CD14-positive monocyte (primary cell): Measurements from ENCODE around the gene UBE4A. TPM values are rescaled to one million over a fixed set of nuclear protein-coding genes. Genes with fewer than 3 reads are reported as not detected.

Experiments
- DNase-seq, 3 donors: peaks; one replicate each; pipeline ENCODE4 v3.0.0-alpha.2; 2011 to 2022
- H2AFZ ChIP-seq: 2 replicates; pipeline ENCODE4 v1.6.0; 2012; ENCODE audit warnings: mild to moderate bottlenecking, low read depth, low read length, inconsistent platforms; ENCODE audit not compliant: insufficient read depth, poor library complexity, severe bottlenecking
- H3K27ac ChIP-seq, 2 donors: 1 replicate in 1 of 2; 2 replicates in 1 of 2; pipeline ENCODE4 v1.5.1; 2012 to 2013; ENCODE audit warnings: low read length in 2 of 2, control low read depth in 1 of 2, inconsistent platforms in 1 of 2, low read depth in 1 of 2, mild to moderate bottlenecking in 1 of 2
- H3K27me3 ChIP-seq, 2 donors: one replicate each; pipeline versions ENCODE4 v1.6.0 to v1.6.1; 2011 to 2013; ENCODE audit warnings: low read length in 2 of 2; ENCODE audit not compliant: control insufficient read depth in 2 of 2, insufficient read depth in 2 of 2
- H3K36me3 ChIP-seq, 2 donors: replicated peaks in 1 of 2; 1 replicate in 1 of 2; 2 replicates in 1 of 2; pipeline versions ENCODE4 v1.5.1 to v1.6.1; 2012 to 2013; ENCODE audit warnings: low read length in 2 of 2, control low read depth in 1 of 2, inconsistent platforms in 1 of 2, mild to moderate bottlenecking in 1 of 2; ENCODE audit not compliant: insufficient read depth in 2 of 2, control insufficient read depth in 1 of 2
- H3K4me1 ChIP-seq, 2 donors: 1 replicate in 1 of 2; 2 replicates in 1 of 2; pipeline versions ENCODE4 v1.5.1 to v1.6.1; 2012 to 2013; ENCODE audit warnings: low read length in 2 of 2, control low read depth in 1 of 2, inconsistent platforms in 1 of 2, mild to moderate bottlenecking in 1 of 2, moderate library complexity in 1 of 2; ENCODE audit not compliant: insufficient read depth in 2 of 2, control insufficient read depth in 1 of 2
- H3K4me2 ChIP-seq: replicated peaks from 2 replicates; pipeline ENCODE3; 2012; ENCODE audit warnings: low read length, moderate library complexity, mild to moderate bottlenecking; ENCODE audit not compliant: poor library complexity, severe bottlenecking; ENCODE audit errors: extremely low read depth
- H3K4me3 ChIP-seq, 3 experiments: fragments of 200-600 bp in 1 of 3; sonication (generic) in 1 of 3; replicated peaks in 1 of 3; 1 replicate in 2 of 3; 2 replicates in 1 of 3; pipeline ENCODE4 v1.5.1; 2011 to 2013; ENCODE audit warnings: low read length in 3 of 3, mild to moderate bottlenecking in 3 of 3, control low read depth in 2 of 3, low read depth in 2 of 3, inconsistent platforms in 1 of 3, moderate library complexity in 1 of 3
- H3K79me2 ChIP-seq: 2 replicates; pipeline ENCODE4 v1.6.0; 2012; ENCODE audit warnings: mild to moderate bottlenecking, control low read depth, inconsistent platforms, low read length, moderate library complexity; ENCODE audit not compliant: insufficient read depth
- H3K9ac ChIP-seq: 2 replicates; pipeline ENCODE4 v1.6.0; 2017; ENCODE audit warnings: low read length, mild to moderate bottlenecking; ENCODE audit not compliant: insufficient read depth, poor library complexity, severe bottlenecking
- H3K9me3 ChIP-seq, 2 donors: replicated peaks in 1 of 2; 1 replicate in 1 of 2; 2 replicates in 1 of 2; pipeline versions ENCODE4 v1.5.1 to v1.6.1; 2012 to 2013; ENCODE audit warnings: low read length in 2 of 2, control low read depth in 1 of 2; ENCODE audit not compliant: control insufficient read depth in 1 of 2, insufficient read depth in 1 of 2
- H4K20me1 ChIP-seq: 2 replicates; pipeline ENCODE4 v1.6.0; 2012; ENCODE audit warnings: mild to moderate bottlenecking, low read length, control low read depth, moderate library complexity; ENCODE audit not compliant: insufficient read depth
- H3K27ac Mint-ChIP-seq, 7 donors: one replicate each; pipeline ENCODE4 v1.8.0; 2020; ENCODE audit warnings: mild to moderate bottlenecking in 7 of 7, mixed read lengths in 7 of 7, moderate library complexity in 6 of 7, inconsistent platforms in 2 of 7
- H3K27me3 Mint-ChIP-seq, 3 donors: one replicate each; pipeline ENCODE4 v1.8.0; 2021 to 2022; ENCODE audit warnings: low read depth in 3 of 3, mild to moderate bottlenecking in 3 of 3, mixed read lengths in 3 of 3, moderate library complexity in 3 of 3, inconsistent platforms in 1 of 3
- H3K36me3 Mint-ChIP-seq, 2 donors: one replicate each; pipeline ENCODE4 v1.8.0; 2020; ENCODE audit warnings: mixed read lengths in 2 of 2, inconsistent platforms in 1 of 2, mild to moderate bottlenecking in 1 of 2
- H3K4me1 Mint-ChIP-seq: one replicate; pipeline ENCODE4 v1.8.0; 2020; ENCODE audit warnings: mild to moderate bottlenecking, mixed read lengths
- H3K4me3 Mint-ChIP-seq, 2 donors: one replicate each; pipeline ENCODE4 v1.8.0; 2020; ENCODE audit warnings: mild to moderate bottlenecking in 2 of 2, mixed read lengths in 2 of 2, moderate library complexity in 1 of 2
- H3K9me3 Mint-ChIP-seq, 7 donors: one replicate each; pipeline ENCODE4 v1.8.0; 2020 to 2022; ENCODE audit warnings: mixed read lengths in 7 of 7, mild to moderate bottlenecking in 6 of 7, moderate library complexity in 6 of 7, inconsistent platforms in 2 of 7
- CTCF ChIP-seq: fragments of 200-600 bp; IDR thresholded peaks from one replicate; pipeline ENCODE4 v1.8.0; 2022; ENCODE audit warnings: antibody characterized with exemption, mild to moderate bottlenecking
- WGBS: methylation state at CpG from one replicate; pipeline ENCODE4 v1.1.5; 2013; ENCODE audit warnings: missing lambda C conversion rate; ENCODE audit not compliant: insufficient coverage; 5-methylcytosine and 5-hydroxymethylcytosine counted together
- intact Hi-C, 2 donors: fragments of 100-400 bp; cut with micrococcal nuclease; formaldehyde crosslinking; loops; one replicate each; pipeline versions ENCODE4 v1.15.0 to v1.15.1; 2023
- polyA plus RNA-seq, 3 donors: library from polyadenylated mRNA; depleted of rRNA in 1 of 3; unstranded in 2 of 3; stranded (reverse) in 1 of 3; fragments of 300-500 nt in 2 of 3; fragments of >200 nt in 1 of 3; fragmentation: Illumina TruSeq in 2 of 3; gene quantifications; 1 replicate in 2 of 3; 2 replicates in 1 of 3; pipeline ENCODE4 v1.2.3, GENCODE V29; 2012 to 2021

Gene UBE4A
- polyA plus RNA-seq, 3 donors = 21.6 to 33.9 (median 22.7) TPM

DNA sequence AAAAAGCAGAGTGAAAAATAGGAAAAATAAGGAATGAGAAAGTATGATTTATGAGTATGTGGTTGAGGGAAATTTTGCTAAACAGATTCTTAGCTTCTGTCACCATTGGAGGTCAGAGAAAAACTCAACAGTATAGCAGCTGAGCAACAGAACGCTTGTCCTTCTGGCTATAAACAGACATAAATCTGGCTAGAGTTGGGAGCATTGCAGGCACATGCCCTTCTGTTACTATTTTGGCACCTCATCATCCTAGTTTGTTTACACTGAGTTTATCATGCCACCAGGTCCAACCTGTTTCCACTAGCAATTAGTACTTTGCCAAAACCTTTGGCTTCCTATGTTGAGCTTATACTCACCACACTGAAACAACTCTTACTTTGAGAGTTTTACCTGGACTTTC, 6.9 kb downstream of the UBE4A start:
- DNase-seq = no peak
- H3K36me3 ChIP-seq = peaks cover 73 to 87% of the 10 kb centered on the region in 2 donors
- H3K9ac ChIP-seq = no peak overlapping the region
- H3K4me2 ChIP-seq = no peak overlapping the region
- H3K4me1 Mint-ChIP-seq = peaks cover 12% of the 10 kb centered on the region
- H2AFZ ChIP-seq = no peak overlapping the region
- no peak overlapping the region for H3K4me3 ChIP-seq
- peaks cover 73 to 74% of the 10 kb centered on the region in 2 donors for H3K36me3 Mint-ChIP-seq
- no peak overlapping the region for H3K4me3 Mint-ChIP-seq
- H3K27ac ChIP-seq = no peak overlapping the region
- no peaks in the 10 kb centered on the region for H3K4me1 ChIP-seq
- no peak overlapping the region for H3K27ac Mint-ChIP-seq
- H4K20me1 ChIP-seq = peaks cover 48% of the 10 kb centered on the region
- no peaks in the 10 kb centered on the region for H3K9me3 ChIP-seq
- H3K27me3 ChIP-seq = no peaks in the 10 kb centered on the region
- no peak for TF ChIP-seq CTCF
- H3K27me3 Mint-ChIP-seq = no peaks in the 10 kb centered on the region
- H3K9me3 Mint-ChIP-seq = no peaks in the 10 kb centered on the region
- intact Hi-C loops = no loop called here
- WGBS = 100% methylated on average over 1 of the region's 1 CpG
- H3K79me2 ChIP-seq = peaks cover 27% of the 10 kb centered on the region

- no peak overlapping the region for H3K27ac Mint-ChIP-seq
- H3K9me3 Mint-ChIP-seq = no peaks in the 10 kb centered on the region
- Histone ChIP-seq H3K4me1 (no peaks in the 10 kb centered on the region), H3K27me3 (no peaks in the 10 kb centered on the region), H3K27ac (no peak overlapping the region), H3K4me3 (no peak overlapping the region), H3K36me3 (peaks cover 94 to 100% of the 10 kb centered on the region in 2 donors), H4K20me1 (peaks cover 8% of the 10 kb centered on the region), H3K79me2 (no peaks in the 10 kb centered on the region), H3K4me2 (no peak overlapping the region), H2AFZ (no peak overlapping the region), H3K9ac (no peak overlapping the region), H3K9me3 (no peaks in the 10 kb centered on the region)
- H3K36me3 Mint-ChIP-seq = peaks cover 94 to 98% of the 10 kb centered on the region in 2 donors
- DNase-seq = no peak
- H3K27me3 Mint-ChIP-seq = no peaks in the 10 kb centered on the region
- intact Hi-C loops = no loop called here
- TF ChIP-seq CTCF = no peak
- H3K4me1 Mint-ChIP-seq = no peaks in the 10 kb centered on the region
- 100% methylated on average over 2 of the region's 4 CpGs for WGBS
- H3K4me3 Mint-ChIP-seq = no peak overlapping the region
These were observed 11.4 kb downstream of the UBE4A start for GRCh38 chr11:118370774-118371173.
